HG02571 (cell line): ENCODE results near the gene XRCC4.

Source experiments
- ATAC-seq: cut with Tn5 transposase; IDR thresholded peaks from one replicate; pipeline ENCODE4 v1.9.1; 2021; ENCODE audit warnings: mild to moderate bottlenecking, moderate library complexity; ENCODE audit not compliant: unreplicated experiment

Gene XRCC4

GRCh38 chr5:83374547-83374946, 297.2 kb downstream of the XRCC4 start:
- no peak for ATAC-seq

GRCh38 chr5:83375049-83375745, 297.9 kb downstream of the XRCC4 start:
- ATAC-seq: no peak

GRCh38 chr5:83376461-83376860, 299.1 kb downstream of the XRCC4 start:
- ATAC-seq: no peak

GRCh38 chr5:83377131-83377865, 300.0 kb downstream of the XRCC4 start:
- no peak for ATAC-seq

- no peak for ATAC-seq
Observed at GRCh38 chr5:83378624-83379289, 301.4 kb downstream of the XRCC4 start.

GRCh38 chr5:83385812-83386211, 308.5 kb downstream of the XRCC4 start:
- no peak for ATAC-seq

GRCh38 chr5:83387041-83387440, 309.7 kb downstream of the XRCC4 start:
- ATAC-seq: no peak

- no peak for ATAC-seq
Observed at GRCh38 chr5:83388608-83389007, 311.3 kb downstream of the XRCC4 start.

GRCh38 chr5:83392766-83393503, 315.6 kb downstream of the XRCC4 start:
- ATAC-seq: no peak

- no peak for ATAC-seq
Observed at GRCh38 chr5:83393504-83393866, 316.1 kb downstream of the XRCC4 start.

- no peak for ATAC-seq
Observed at GRCh38 chr5:83394190-83394589, 316.8 kb downstream of the XRCC4 start.

- no peak for ATAC-seq
Observed at GRCh38 chr5:83396662-83397061, 319.3 kb downstream of the XRCC4 start.

- ATAC-seq: no peak
Observed at GRCh38 chr5:83397658-83398057, 320.3 kb downstream of the XRCC4 start.

- ATAC-seq: no peak
Observed at GRCh38 chr5:83400241-83400640, 322.9 kb downstream of the XRCC4 start.

GRCh38 chr5:83400701-83401100, 323.4 kb downstream of the XRCC4 start:
- ATAC-seq: no peak

- no peak for ATAC-seq
Observed at GRCh38 chr5:83401122-83401731, 323.9 kb downstream of the XRCC4 start.

- no peak for ATAC-seq
Observed at GRCh38 chr5:83401775-83402174, 324.4 kb downstream of the XRCC4 start.
